ENCODE results near the gene ADGRG3.

DNA sequence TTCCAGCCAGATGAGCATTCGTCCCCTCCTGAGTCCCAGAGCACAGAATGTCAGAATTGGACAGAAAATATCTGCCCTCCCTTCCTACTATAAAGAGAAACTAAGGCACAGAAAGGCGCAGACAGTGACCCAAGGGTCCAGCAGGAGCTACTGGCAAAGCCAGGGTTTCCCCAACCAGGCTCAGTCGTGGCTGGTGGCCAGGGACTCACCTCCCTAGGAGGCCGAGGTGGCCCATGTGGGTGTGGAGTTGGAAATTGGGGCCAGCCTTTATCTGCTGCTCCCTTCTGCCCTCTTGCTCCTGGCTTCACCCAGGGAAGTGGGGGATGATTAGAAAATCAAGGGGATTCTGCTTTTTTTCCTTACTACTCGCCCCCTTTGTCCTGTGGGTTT lies 27.6 kb downstream of the ADGRG3 start:
- TF ChIP-seq POLR2AphosphoS5 (IDR thresholded peaks at IDR 0.05; ENCODE audit: control insufficient read depth, insufficient read depth, low read depth, low read length), result no peak
- TF ChIP-seq GATAD2B (IDR thresholded peaks at IDR 0.05; ENCODE audit: borderline replicate concordance), result no peak
- TF ChIP-seq, protein P1, sequence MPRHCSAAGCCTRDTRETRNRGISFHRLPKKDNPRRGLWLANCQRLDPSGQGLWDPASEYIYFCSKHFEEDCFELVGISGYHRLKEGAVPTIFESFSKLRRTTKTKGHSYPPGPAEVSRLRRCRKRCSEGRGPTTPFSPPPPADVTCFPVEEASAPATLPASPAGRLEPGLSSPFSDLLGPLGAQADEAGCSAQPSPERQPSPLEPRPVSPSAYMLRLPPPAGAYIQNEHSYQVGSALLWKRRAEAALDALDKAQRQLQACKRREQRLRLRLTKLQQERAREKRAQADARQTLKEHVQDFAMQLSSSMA (CRISPR knock-in tag; IDR thresholded peaks at IDR 0.05), result no peak
- no peak for TF ChIP-seq EGR1 (conservative IDR thresholded peaks at IDR 0.05)
